ENCODE results near the gene OBSCN.

The OBSCN gene

GRCh38 chr1:228426518-228427175 lies 218.8 kb downstream of the OBSCN start:
- no peaks in the 10 kb centered on the region for H3K9me3 ChIP-seq (ENCODE audit: insufficient read depth, low read depth, low read length)
- H4K20me1 ChIP-seq (ENCODE audit: insufficient read depth, low read length, poor library complexity, severe bottlenecking): no peaks in the 10 kb centered on the region
- H3F3A ChIP-seq (ENCODE audit: low read depth): no peaks in the 10 kb centered on the region
- H3K27me3 ChIP-seq (ENCODE audit: insufficient read depth, low read length, poor library complexity, severe bottlenecking): no peaks in the 10 kb centered on the region
- no peak overlapping the region for H2AFZ ChIP-seq (ENCODE audit: low read length)
- no peaks in the 10 kb centered on the region for H3K36me3 ChIP-seq (ENCODE audit: insufficient read depth, low read length)
- TF ChIP-seq, protein P1, sequence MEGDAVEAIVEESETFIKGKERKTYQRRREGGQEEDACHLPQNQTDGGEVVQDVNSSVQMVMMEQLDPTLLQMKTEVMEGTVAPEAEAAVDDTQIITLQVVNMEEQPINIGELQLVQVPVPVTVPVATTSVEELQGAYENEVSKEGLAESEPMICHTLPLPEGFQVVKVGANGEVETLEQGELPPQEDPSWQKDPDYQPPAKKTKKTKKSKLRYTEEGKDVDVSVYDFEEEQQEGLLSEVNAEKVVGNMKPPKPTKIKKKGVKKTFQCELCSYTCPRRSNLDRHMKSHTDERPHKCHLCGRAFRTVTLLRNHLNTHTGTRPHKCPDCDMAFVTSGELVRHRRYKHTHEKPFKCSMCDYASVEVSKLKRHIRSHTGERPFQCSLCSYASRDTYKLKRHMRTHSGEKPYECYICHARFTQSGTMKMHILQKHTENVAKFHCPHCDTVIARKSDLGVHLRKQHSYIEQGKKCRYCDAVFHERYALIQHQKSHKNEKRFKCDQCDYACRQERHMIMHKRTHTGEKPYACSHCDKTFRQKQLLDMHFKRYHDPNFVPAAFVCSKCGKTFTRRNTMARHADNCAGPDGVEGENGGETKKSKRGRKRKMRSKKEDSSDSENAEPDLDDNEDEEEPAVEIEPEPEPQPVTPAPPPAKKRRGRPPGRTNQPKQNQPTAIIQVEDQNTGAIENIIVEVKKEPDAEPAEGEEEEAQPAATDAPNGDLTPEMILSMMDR (conservative IDR thresholded peaks at IDR 0.05; ENCODE audit: low read length): no peak
- no peak for TF ChIP-seq EZH2phosphoT487 (IDR thresholded peaks at IDR 0.05; ENCODE audit: borderline replicate concordance)
- H3K9ac ChIP-seq (ENCODE audit: low read depth, low read length, poor library complexity, severe bottlenecking): no peak overlapping the region
- H3K4me3 ChIP-seq (ENCODE audit: low read length, poor library complexity, severe bottlenecking): no peak overlapping the region
- no peak overlapping the region for H3K4me2 ChIP-seq (ENCODE audit: low read depth, low read length, poor library complexity, severe bottlenecking)
- H3K4me1 ChIP-seq (ENCODE audit: insufficient read depth, low read length, poor library complexity, severe bottlenecking): no peaks in the 10 kb centered on the region
- H3K9me2 ChIP-seq (replicated peaks; ENCODE audit: low read depth, low read length): no peaks in the 10 kb centered on the region
- no peaks in the 10 kb centered on the region for H3K79me2 ChIP-seq (ENCODE audit: insufficient read depth, low read length)

GRCh38 chr1:228428412-228428811 lies 220.6 kb downstream of the OBSCN start:
- Histone ChIP-seq H3K9me2 (replicated peaks; ENCODE audit: low read depth, low read length) (no peaks in the 10 kb centered on the region), H3K79me2 (ENCODE audit: insufficient read depth, low read length) (no peaks in the 10 kb centered on the region), H2AFZ (ENCODE audit: low read length) (no peak overlapping the region), H3K4me3 (ENCODE audit: low read length, poor library complexity, severe bottlenecking) (no peak overlapping the region), H3K9me3 (ENCODE audit: insufficient read depth, low read depth, low read length) (no peaks in the 10 kb centered on the region), H3K27me3 (ENCODE audit: insufficient read depth, low read length, poor library complexity, severe bottlenecking) (no peaks in the 10 kb centered on the region), H4K20me1 (ENCODE audit: insufficient read depth, low read length, poor library complexity, severe bottlenecking) (no peaks in the 10 kb centered on the region), H3K9ac (ENCODE audit: low read depth, low read length, poor library complexity, severe bottlenecking) (no peak overlapping the region), H3K4me2 (ENCODE audit: low read depth, low read length, poor library complexity, severe bottlenecking) (no peak overlapping the region), H3K4me1 (ENCODE audit: insufficient read depth, low read length, poor library complexity, severe bottlenecking) (no peaks in the 10 kb centered on the region), H3F3A (ENCODE audit: low read depth) (no peaks in the 10 kb centered on the region), H3K36me3 (ENCODE audit: insufficient read depth, low read length) (no peaks in the 10 kb centered on the region)
- TF ChIP-seq EZH2phosphoT487 (IDR thresholded peaks at IDR 0.05; ENCODE audit: borderline replicate concordance): no peak
- TF ChIP-seq, protein P1 (conservative IDR thresholded peaks at IDR 0.05; ENCODE audit: low read length): no peak
